GM15510 (cell line): ENCODE data around the gene SLC16A12.

ENCODE experiments used
- POLR2A ChIP-seq: IDR thresholded peaks from 3 replicates; pipeline ENCODE4 v1.6.1; 2011; ENCODE audit warnings: borderline replicate concordance; ENCODE audit not compliant: insufficient read length; ENCODE audit errors: extremely low read depth

Gene SLC16A12

GRCh38 chr10:89535171-89536012 lies at the start of gene SLC16A12:
SLC16A12 (minus strand) TSS chr10:89535594; CDS start chr10:89462578, 73,016 bp downstream.
- no peak for TF ChIP-seq POLR2A

GRCh38 chr10:89582022-89582421 lies 46.6 kb upstream of the SLC16A12 start:
- no peak for TF ChIP-seq POLR2A

GRCh38 chr10:89580243-89580642 lies 44.8 kb upstream of the SLC16A12 start:
- TF ChIP-seq POLR2A: no peak

GRCh38 chr10:89576696-89577095 lies 41.3 kb upstream of the SLC16A12 start:
- TF ChIP-seq POLR2A: no peak

- TF ChIP-seq POLR2A: no peak
These were observed 40.6 kb upstream of the SLC16A12 start for GRCh38 chr10:89576022-89576421.

GRCh38 chr10:89575031-89575430 lies 39.6 kb upstream of the SLC16A12 start:
- TF ChIP-seq POLR2A: no peak

GRCh38 chr10:89574368-89574767 lies 39.0 kb upstream of the SLC16A12 start:
- TF ChIP-seq POLR2A: no peak

- no peak for TF ChIP-seq POLR2A
These were observed 32.3 kb upstream of the SLC16A12 start for GRCh38 chr10:89567576-89568245.

GRCh38 chr10:89566992-89567391 lies 31.6 kb upstream of the SLC16A12 start:
- no peak for TF ChIP-seq POLR2A

GRCh38 chr10:89566095-89566950 lies 30.9 kb upstream of the SLC16A12 start:
- TF ChIP-seq POLR2A: no peak

GRCh38 chr10:89565180-89565579 lies 29.8 kb upstream of the SLC16A12 start:
- no peak for TF ChIP-seq POLR2A

GRCh38 chr10:89563861-89564478 lies 28.6 kb upstream of the SLC16A12 start:
- no peak for TF ChIP-seq POLR2A

- TF ChIP-seq POLR2A: no peak
These were observed 27.9 kb upstream of the SLC16A12 start for GRCh38 chr10:89563311-89563710.

- TF ChIP-seq POLR2A: no peak
These were observed 21.2 kb upstream of the SLC16A12 start for GRCh38 chr10:89556600-89556999.
